ENCODE results near the gene NSUN4.
"Not testable (repeated sequence)": the region's sequence is repeated elsewhere in the genome, so short reads cannot be mapped to it uniquely, and the experiment has no call there.

Gene NSUN4

DNA sequence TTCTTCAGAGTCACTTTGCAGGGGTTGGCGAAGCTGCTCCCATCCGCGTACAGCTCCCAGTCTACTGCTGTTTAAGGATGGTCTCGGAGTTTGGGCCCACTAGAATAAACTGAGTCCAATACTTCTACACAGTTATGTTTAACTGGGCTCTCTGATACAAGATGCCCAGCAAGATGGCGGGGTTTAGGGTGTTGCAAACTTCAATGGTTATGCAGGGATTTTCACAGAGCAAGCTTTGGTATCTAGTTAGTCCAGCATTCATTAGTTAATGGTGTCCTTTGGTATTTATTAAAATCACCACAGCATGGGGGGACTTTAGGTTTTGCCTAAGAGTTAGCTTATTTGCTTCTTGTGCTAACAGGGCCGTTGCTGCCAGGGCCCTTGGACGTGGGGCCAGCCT lies 12.4 kb upstream of the NSUN4 start:
- not testable (repeated sequence) for DNase-seq (ENCODE audit: low read depth)

DNA sequence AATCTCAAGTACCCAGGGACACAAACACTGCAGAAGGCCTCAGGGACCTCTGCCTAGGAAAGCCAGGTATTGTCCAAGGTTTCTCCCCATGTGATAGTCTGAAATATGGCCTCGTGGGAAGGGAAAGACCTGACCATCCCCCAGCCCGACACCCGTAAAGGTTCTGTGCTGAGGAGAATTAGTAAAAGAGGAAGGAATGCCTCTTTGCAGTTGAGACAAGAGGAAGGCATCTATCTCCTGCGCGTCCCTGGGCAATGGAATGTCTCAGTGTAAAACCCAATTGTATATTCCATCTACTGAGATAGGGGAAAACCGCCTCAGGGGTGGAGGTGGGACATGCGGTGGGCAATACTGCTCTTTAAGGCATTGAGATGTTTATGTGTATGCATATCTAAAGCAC lies 10.8 kb upstream of the NSUN4 start:
- not testable (repeated sequence) for DNase-seq (ENCODE audit: low read depth)

DNA sequence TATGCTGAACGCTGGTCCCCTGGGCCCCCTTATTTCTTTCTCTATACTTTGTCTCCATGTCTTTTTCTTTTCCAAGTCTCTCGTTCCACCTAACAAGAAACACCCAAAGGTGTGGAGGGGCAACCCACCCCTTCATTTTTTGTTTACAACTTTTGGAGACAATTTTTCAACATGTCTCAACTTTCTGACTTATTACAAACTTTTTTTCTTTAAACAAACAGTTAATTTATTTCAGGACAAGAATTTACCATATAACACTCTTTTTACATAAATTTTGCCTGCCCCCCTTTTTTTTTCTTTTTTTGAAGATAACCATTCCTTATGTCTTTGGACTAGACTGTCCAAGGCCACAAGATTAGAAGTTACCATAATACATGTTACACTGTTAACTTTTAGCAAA lies 10.2 kb upstream of the NSUN4 start:
- DNase-seq (ENCODE audit: low read depth): not testable (repeated sequence)

DNA sequence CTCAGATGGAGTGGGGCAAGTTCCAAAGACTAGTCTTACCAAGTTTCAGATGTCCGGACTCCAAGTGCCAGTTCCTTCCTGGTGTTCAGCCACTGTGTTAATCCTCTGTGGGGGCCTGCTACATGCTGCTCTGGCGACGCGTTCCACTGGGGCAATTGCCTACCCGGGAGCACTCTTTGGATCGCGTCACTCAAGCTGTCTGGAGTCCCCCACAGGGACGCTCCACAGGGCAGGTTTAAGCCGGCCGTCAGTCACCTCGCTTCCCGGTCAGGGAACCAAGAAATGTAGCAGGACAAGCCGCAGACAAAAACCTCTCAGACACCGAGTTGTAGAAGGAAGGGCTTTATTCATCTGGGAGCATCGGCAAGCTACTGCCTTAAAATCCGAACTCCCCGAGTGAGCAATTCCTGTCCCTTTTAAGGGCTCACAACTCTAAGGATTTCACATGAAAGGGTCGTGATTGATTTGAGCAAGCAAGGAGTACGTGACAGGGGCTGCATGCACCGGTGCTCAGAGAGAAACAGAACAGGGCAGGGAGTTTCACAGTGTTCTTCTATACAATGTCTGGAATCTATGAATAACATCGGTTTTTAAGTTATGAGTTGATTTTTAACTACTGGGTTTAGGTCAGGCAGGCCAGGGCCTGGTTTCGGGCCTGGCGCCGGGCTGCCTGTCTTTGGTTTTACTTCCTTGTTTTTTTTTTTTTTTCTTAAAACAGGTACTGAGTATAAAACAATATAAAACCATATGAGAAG lies 8.6 kb upstream of the NSUN4 start:
- DNase-seq (ENCODE audit: low read depth): not testable (repeated sequence)

DNA sequence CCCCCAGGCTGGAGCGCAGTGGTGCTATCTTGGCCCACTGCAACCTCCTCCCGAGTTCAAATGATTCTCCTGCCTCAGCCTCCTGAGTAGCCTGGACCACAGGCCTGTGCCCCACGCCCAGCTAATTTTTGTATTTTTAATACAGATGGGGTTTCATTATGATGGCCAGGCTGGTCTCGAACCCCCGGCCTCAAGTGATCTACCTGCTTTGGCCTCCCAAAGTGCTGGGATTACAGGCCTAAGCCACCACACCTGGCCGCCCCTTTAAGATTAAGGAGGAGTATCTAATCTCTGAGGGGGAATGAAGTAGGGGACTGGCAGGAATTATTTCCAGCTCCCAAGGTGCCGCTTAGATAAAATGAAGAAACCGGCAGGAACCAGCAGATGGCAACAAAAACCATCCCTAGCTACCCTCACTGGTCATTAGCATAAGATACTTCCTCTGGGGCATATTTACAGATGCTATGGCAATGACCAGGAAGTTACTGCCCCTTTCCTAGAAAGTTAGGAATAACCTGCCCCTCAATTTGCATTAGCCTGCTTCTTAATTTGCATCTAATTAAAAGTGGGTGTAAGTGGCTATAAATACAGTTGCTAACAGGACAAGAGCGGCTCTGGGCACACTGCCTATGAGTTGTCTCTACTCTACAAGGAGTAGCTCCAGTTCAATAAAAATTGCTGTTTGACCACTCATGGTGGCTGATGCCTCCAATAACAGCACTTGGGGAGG lies 7.1 kb upstream of the NSUN4 start:
- DNase-seq (ENCODE audit: low read depth): no peak

DNA sequence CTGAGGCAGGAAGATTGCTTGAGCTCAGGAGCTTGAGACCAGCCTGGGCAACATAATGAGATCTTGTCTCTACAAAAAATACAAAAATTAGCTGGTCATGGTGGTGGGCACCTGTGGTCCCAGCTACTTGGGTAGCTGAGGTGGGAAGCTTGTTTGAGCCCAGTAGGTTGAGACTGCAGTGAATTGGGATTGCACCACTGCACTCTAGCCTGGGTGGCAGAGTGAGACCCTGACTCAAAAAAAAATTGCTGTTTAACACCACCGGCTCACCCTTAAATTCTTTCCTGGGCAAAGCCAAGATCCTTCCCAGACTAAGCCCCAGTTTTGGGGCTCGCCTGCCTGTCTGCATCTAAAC lies 6.6 kb upstream of the NSUN4 start:
- DNase-seq (ENCODE audit: low read depth): no peak

DNA sequence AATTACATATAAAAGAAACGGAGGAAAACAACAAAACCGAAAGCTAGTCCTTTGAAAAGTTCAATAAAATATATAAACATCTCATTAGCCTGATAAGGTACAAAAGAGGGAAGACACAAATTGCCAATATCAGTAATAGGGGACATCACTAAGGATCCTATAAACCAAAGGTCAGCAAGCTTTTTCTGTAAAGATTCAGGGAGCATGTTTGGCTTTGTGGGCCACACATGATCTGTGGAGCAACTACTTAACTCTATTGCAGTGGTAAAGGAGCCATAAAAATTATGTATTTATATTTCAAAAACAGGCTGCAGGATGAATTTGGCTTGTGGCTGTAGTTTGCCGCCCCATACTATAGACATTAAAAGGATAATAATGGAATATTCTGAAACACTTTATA lies 5.5 kb upstream of the NSUN4 start:
- DNase-seq (ENCODE audit: low read depth): no peak

DNA sequence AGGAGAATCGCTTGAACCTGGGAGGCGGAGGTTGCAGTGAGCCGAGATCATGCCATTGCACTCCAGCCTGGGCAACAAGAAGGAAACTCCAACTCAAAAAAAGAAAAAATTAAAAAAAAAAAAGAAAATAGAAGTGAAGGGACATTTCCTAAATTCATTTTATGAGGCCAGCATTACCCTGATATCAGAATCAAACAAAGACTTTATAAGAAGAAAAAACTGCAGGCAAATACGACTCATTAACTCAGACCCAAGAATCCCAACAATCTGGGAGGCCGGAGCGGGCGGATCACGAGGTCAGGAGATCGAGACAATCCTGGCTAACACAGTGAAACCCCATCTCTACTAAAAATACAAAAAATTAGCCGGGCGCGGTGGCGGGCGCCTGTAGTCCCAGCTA lies 3.2 kb upstream of the NSUN4 start:
- not testable (repeated sequence) for DNase-seq (ENCODE audit: low read depth)

DNA sequence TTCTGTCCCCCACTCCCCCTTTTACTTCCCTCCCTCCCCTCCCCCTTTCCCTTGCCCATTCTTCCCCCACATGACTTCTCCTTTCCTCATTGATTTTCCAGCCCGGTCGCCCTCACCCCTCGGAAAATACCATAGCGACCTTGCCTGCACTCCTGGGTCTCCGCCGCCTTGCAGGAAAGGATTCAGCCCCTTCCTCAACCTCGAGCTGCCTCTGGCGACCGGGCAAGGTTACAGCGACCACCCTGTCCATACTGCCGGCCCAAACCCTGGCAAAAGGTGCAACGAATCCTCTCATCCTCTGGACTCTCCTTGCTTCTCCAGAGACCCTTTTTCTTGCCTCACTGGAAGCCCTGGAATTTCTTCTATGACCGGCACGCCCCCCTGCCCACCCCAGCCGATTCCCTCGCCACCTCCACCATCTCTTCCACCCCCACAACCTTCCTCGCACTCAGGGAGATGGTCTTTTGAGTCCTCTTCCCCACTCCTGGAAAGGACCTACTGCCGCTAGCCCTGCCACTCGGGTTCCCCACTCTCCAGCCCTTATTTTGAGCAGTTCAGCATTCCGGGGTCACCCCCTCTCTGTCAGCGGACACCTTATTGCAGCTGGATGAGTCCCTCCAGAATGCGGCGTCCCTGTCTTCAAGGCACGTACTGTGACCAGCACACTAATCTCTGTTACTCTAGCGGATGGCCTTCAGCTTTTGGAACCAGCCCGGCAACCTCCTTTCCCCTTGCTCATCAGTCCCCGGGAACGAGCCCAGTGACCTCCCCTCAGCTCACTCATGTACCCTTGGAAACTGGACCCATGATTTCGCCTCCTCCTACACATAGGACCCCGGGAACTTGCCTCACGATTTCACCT lies 846 bp downstream of the NSUN4 start:
- no peak for DNase-seq (ENCODE audit: low read depth)

DNA sequence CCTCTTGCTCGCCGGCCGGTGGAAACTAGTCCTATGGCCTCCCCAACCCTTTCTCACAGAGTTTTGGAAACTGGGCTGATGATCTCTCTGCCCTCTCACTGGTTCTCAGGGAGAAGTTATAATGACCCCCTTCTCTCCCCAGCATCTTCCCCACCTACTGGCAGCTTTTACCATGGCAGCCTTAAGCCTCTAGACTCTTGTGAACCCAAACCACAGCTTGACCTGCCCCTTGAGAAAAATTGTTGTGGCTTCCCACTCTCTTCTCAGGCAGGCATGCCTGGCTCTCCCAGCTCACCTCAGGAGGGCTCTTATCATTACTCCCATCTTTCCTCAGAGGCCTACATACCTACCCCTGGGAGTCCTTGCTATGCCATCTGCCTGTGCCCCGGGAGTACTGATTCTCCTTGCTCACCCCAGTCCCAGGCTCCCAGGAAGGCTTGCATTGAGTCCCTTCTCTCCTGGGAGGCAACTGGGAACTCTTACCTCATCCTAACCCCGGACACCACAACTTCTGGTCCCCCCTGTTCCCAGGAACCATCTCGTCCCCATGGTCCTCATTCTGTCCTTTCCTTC lies 1.6 kb downstream of the NSUN4 start:
- DNase-seq (ENCODE audit: low read depth): no peak

DNA sequence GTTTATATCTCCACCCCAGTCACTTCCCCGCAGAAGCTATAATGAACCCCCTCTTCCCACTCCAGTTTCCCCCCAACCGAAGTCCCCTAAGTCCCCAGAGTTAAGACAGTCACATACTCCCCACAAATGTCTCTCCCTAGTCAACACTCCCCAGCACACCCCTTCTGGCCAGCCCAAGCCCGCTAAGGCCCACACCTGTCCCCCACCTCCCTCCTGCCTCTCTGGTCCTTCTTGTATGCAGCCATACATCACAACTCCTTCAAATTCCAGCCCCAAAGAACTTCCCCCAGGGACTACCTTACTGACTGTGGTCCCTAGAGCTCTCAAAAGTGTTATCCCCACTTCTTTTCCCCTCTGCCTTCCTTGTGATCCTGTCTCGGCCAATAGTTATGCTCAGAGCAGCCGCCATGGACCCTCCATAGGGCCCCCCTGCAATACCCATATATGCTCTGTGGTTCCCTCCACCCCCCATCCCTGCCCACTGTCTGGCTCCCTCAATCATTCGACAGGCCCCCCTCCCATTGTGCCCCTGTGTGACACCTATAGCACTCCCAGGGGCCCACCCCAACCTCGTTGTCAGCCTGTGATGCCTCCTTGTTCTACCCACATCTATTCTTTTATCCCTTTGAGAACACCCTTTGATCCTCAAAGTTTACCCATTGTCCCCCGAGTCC lies 2.2 kb downstream of the NSUN4 start:
- no peak for DNase-seq (ENCODE audit: low read depth)

DNA sequence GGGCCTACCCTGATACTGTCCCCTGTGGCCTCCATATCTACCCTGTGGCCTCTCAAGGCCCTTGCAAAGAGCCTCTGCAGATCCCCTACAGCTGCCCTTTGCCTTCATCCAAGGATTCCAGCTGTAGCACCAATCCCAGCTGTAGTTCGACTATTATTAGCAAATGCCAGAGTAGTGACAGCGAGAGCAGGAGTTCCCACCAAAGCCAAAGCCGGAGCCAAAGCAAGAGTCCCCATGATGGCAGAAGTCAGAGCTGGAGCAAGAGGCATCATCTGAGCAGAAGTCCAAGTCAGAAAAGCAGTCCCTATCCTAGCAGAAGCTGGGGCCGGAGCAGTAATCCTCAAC lies 2.7 kb downstream of the NSUN4 start:
- no peak for DNase-seq (ENCODE audit: low read depth)

DNA sequence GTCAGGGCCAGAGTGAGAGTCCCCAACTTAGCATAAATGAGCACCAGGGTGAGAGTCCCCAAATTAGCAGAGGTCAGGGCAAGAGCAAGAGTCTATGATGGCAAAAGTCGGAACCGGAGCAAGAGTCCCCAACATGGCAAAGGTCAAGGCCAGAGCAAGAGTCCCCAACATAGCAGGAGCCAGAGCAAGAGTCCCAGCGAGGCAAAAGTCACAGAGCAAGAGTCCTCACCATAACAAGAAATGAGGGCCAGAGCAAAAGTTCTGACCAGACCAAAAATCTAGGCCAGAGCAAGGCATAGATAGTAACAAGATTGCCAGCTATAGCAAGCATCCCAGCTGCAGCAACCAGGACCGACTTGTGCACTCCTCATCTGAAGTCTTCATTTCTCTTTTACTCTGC lies 3.1 kb downstream of the NSUN4 start:
- DNase-seq (ENCODE audit: low read depth): no peak

DNA sequence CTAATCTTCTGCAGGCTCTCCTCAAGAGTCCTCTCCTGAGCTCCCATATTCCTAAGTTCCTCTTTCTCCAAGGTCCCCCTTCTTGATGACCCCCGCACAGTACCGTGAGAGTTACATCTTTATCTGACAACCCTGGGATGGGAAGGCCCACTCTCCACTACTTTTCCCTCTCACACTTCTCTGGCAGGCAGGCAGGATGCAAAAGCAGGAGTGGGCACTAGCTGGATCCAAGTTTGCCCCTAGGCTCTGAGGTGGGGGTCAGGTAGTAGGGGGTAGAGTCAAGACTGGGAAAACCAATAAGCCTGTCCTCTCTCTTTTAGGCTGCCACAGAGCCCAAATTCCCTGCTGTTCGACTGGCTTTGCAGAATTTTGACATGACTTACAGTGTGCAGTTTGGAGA lies 3.9 kb downstream of the NSUN4 start:
- no peak for DNase-seq (ENCODE audit: low read depth)

DNA sequence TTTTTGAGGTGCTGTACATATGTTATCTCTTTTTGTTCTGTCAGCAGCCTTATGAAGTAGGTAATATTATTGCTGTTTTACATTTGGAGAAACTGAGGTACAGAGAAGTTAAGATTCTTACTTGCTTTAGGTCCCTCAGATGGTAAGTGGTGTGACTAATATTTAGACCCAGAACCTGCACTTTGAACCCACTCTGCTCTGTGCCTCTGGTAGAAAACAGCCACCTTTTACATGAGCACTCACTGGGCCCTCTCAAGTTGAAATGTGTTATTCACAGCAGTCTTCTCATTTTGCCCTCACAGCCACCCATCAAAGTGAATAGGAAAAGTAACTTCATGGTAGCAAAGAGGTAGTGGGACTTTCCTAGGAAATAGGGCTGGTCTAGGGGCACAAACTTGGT lies 4.7 kb downstream of the NSUN4 start:
- DNase-seq (ENCODE audit: low read depth): no peak

DNA sequence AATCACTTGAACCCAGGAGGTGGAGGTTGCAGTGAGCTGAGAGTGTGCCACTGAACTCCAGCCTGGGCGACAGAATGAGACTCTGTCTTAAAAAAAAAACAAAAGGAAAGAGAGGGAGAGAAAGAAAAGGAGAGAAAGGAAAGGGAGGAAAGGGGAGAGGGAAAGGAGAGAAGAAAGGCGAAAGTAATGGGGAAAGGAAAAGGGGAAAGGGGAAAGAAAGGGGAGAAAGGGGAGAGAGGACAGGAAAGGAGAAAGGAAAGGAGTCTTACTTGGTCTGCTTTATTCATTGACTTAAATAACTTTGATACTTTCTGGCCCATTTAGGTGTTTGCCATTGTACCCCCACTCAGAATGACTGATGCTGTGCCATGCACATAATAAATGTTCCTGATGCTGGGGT lies 11.8 kb downstream of the NSUN4 start:
- no peak for DNase-seq (ENCODE audit: low read depth)

DNA sequence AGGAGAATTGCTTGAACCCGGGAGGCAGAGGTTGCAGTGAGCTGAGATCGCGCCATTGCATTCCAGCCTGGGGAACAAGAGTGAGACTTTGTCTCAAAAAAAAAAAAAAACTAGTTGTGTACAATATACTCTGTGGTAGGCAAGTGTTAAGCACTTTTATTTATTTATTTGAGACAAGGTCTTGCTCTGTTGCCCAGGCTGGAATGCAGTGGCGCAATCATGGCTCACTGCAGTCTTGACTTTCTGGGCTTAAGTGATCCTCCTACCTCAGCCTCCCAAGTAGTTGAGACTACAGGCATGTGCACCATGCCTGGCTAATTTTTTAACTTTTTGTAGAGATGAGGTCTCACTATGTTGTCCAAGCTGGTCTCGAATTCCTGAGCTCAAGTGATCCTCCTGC lies 15.3 kb downstream of the NSUN4 start:
- DNase-seq (ENCODE audit: low read depth): not testable (repeated sequence)

DNA sequence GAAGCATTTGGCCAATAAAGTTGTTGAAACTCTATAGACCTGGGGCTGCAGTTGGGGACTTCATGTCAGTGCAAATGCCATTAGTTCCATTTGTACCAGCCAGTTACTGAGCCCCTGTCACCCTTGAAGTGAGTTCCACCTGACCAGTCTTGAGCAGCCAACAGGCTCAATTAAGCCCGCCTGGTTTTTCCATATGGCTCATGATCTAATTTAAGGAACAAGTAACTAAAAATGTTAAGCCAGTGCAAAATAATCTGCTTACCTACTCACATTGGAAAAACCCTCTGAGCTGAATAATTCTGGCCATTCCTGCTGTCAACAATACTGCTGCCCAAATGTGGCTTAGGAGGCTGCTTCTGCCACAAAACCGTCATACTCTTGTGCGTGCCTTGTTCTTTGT lies 21.6 kb downstream of the NSUN4 start:
- DNase-seq (ENCODE audit: low read depth): no peak

DNA sequence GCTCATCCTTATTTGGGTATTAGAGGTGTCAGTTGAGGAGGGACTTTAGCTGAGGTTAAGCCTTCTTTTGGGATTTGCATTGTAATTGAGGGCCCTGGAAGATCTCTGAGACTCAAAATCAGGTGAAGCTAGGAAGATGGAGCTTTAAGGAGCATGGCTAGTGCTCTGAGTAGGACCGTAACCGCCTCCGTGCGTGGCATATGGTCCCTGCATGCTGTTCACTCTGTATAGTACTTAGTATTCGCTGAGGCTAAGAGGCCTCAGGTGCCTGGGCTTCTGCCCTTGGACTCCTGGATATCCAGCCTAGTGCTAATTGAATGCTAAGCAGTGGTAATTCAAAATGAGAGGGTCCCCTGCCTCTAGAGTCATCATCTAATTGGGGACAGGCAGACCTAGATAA lies 22.5 kb downstream of the NSUN4 start:
- DNase-seq (ENCODE audit: low read depth): no peak

DNA sequence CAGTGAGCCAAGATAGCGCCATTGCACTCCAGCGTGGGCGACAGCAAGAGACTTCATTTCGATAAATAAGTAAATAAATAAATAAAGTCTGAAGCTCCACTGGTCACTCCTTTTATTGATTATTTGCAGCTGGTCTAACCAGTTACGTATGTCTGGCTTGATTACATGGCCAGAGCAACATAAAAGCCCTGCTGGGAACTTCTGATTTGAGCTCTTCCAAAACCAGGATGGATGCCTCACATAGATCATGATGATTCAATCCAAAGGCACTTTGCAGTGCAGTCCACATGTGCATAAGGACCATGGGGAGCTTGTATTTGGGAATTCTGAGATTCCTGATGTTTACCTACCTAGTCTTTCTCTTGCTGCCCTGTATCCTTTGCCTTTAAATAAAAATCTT lies 24.0 kb downstream of the NSUN4 start:
- no peak for DNase-seq (ENCODE audit: low read depth)

DNA sequence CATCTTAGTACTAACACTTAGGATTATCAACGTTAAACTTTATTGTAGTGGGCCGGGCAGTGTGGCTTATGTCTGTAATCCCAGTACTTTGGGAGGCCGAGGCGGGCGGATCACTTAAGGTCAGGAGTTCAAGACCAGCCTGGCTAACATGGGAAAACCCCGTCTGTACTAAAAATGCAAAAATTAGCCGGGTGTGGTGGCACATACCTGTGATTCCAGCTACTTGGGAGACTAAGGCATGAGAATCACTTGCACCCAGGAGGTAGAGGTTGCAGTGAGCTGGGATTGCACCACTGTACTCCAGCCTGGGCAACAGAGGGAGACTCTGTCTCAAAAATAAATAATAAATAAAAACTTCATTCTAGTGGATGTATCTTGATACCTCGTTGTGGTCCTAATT lies 25.2 kb downstream of the NSUN4 start:
- DNase-seq (ENCODE audit: low read depth): not testable (repeated sequence)

DNA sequence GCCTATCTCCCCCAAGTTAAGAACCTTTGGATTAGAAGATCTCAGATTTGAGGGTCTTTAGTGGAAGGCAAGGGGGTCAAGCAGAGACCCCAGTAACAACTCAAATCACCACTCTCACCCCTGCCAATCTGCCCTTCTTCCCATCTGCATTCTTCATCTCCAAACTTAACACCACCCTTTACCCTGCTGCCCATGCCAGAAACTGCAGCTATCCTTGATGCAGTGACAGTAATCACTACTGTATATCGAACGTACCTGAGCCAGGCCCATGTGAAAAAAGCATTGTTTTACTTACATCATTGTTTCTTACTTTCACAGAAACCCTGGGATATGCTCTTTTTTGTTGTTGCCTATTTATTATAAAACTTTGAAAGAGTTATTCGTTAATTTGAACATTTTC lies 26.5 kb downstream of the NSUN4 start:
- DNase-seq (ENCODE audit: low read depth): no peak
